Measurements from ENCODE around the gene AP1S1.
"Not testable (repeated sequence)": the region's sequence is repeated elsewhere in the genome, so short reads cannot be mapped to it uniquely, and the experiment has no call there.

AP1S1 gene

DNA sequence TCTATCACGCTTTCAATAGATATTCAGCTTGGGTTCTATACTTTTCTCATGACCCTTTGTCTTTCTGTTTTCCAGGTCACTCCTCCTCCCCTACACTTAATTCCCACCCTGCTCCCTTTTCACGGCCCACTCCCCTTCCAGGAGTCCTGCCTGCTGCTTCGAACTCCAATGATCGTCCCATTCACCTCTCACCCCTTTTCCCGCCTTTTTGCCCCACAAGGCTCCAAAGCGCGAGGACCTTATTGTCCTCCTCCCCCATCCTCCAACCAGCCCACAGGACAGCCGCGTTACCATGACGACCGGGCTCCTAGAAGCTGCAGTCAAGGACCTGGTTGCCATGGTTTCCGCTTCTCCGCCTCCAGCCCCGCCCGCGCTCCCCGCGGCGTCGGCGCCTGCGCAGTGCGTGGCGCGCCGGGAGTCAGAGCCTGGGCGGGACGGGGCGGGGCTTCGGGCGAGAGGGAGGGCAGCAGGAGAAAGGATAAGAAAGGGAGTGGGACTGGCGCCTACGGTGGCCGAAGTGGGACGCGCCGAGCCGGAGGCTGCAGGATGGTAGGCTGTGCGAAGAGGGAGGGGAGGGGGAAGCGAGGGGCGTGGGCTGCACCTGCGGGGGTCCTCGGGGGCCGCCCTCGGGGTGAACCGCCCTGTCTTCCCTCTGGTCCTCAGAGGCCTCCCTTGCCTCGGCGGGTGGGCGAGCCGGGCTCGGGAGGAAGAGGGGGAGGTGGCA lies at the start of gene AP1S1:
Gene AP1S1 (plus strand): TSS at position 508 of the 724 bp plus-strand sequence. CDS start 39 bp downstream, at position 547.
- intact Hi-C loops (cut with micrococcal nuclease), result loop anchor here (1.0 kb wide), 1 partner anchor 11 kb away; the partner anchor contains the start of gene VGF
- peaks cover 24% of the 10 kb centered on the region for H3K27me3 Mint-ChIP-seq
- peak within 1 kb of the TSS; percentile 50 for H3K27ac Mint-ChIP-seq
- no peaks in the 10 kb centered on the region for H3K9me3 Mint-ChIP-seq
- H3K36me3 Mint-ChIP-seq (ENCODE audit: low read depth), result peaks cover 27% of the 10 kb centered on the region
- H3K4me3 Mint-ChIP-seq, result peak within 1 kb of the TSS; percentile 78
- H3K4me1 Mint-ChIP-seq (ENCODE audit: low read depth), result peaks cover 30% of the 10 kb centered on the region

DNA sequence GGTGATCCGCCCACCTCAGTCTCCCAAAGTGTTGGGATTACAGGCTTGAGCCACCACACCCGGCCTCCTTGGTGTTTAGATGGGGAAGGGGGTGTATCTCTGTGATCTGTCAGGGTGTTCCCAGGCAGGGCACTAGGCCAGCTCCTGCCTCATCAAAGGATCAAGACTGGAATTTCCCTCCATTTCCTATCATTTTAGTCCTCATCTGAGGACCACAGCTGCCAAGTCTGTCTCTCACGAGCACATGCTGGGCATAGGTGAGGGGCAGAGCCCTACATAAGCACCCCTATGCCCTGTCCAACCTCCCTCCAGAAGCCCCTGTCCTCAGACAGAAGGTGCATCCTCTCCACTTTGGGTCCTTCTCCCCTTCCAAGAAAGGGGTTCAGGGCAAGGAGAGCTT lies 49.5 kb upstream of the AP1S1 start:
- intact Hi-C loops (cut with micrococcal nuclease), result no loop called here
- H3K9me3 Mint-ChIP-seq, result no peaks in the 10 kb centered on the region
- peak overlapping the region; percentile 33 for H3K27ac Mint-ChIP-seq
- H3K4me1 Mint-ChIP-seq (ENCODE audit: low read depth), result peaks cover 62% of the 10 kb centered on the region
- peaks cover 34% of the 10 kb centered on the region for H3K27me3 Mint-ChIP-seq
- H3K4me3 Mint-ChIP-seq, result no peak overlapping the region
- H3K36me3 Mint-ChIP-seq (ENCODE audit: low read depth), result no peaks in the 10 kb centered on the region

DNA sequence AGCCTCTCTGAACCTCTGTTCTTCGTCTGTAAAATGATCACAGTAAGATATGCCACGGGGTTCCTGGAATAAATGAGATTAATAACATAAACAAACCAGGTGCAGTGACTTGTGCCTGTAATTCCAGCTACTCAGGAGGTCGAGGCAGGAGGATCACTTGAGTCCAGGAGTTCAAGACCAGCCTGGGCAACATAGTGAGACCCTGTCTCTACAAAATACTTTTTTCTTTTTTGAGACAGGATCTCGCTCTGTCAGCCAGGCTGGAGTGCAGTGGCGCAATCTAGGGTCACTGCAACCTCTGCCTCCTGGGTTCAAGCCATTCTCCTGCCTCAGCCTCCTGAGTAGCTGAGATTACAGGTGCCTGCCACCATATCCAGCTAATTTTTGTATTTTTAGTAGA lies 49.0 kb upstream of the AP1S1 start:
- H3K9me3 Mint-ChIP-seq; intact Hi-C loops (cut with micrococcal nuclease); H3K4me3 Mint-ChIP-seq; H3K36me3 Mint-ChIP-seq (ENCODE audit: low read depth): not testable (repeated sequence)
- Mint-ChIP-seq H3K27me3 (peaks cover 33% of the 10 kb centered on the region), H3K27ac (peak overlapping the region; percentile 33), H3K4me1 (ENCODE audit: low read depth) (peaks cover 58% of the 10 kb centered on the region)

DNA sequence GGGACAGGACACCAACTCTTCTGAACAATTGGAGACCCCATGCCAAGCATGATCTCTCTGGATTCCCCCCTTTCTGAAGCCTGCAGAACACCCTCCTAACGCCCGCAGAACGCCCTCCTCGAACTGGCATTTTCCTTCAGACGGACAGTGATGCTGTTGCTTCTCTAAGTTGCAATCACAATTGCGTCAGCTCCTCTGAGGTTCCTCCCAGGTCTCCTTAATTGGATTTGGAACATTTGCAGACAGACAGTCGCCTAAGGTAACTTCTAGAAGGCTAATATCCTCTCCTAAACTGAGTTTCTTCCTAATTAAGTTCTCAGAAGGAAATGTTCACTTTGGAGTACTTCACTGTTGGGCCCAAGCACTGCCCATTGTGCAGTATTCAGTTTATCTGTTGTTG lies 47.9 kb upstream of the AP1S1 start:
- peaks cover 26% of the 10 kb centered on the region for H3K27me3 Mint-ChIP-seq

DNA sequence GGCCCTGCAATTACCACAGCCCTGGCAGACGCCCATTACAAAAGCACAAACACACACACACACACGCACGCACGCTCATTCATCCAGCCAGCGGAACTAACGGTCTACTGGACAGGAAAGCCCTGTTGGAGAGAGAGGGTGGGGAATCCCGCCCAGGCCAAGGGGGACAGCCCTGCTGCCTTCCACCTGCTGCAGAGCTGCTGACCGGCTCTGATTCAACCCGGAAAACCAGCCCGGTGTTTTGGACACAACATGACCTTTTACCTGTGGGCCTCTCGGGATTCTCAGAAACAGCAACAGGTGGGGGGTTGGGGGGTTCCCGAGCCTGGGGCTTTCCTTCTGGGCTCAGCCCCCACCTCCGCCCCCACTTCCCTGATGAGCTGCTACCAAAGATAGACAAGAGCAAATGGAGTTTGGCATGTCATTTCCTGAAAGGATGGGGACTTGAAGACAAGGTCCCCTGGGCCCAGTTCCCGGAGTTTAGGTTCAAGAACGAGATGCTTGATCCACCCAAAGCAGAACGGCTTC lies 45.9 kb upstream of the AP1S1 start:
- H3K27me3 Mint-ChIP-seq, result peaks cover 15% of the 10 kb centered on the region
- H3K27ac Mint-ChIP-seq, result peak overlapping the region; percentile 25
- intact Hi-C loops (cut with micrococcal nuclease), result no loop called here

More for the DNA sequence above, 47.9 kb upstream of the AP1S1 start:
- intact Hi-C loops (cut with micrococcal nuclease), result no loop called here
- Mint-ChIP-seq H3K27ac (no peak overlapping the region), H3K4me3 (no peak overlapping the region), H3K36me3 (ENCODE audit: low read depth) (no peaks in the 10 kb centered on the region), H3K9me3 (no peaks in the 10 kb centered on the region), H3K4me1 (ENCODE audit: low read depth) (peaks cover 53% of the 10 kb centered on the region)

DNA sequence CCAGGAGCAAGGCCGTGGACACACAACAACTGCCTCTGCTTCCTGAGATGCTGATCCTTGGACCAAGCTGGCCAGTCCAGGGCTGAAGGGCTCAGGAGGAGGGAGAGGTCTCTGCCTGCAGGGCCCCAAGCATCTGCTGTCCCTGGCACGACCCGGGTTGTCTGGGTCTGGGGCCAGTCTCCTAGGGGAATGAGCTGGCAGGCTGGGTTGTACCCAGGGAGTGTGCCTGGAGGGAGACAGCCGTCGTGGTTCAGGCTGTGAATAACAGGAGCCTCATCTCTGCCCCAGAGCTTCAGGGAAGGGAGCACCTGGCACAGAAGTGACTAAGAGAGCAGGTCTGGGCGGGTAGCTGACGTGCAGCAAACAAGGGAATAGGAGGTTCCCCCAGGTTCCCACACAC lies 45.3 kb upstream of the AP1S1 start:
- intact Hi-C loops (cut with micrococcal nuclease), result no loop called here
- Mint-ChIP-seq H3K4me1 (ENCODE audit: low read depth) (peaks cover 51% of the 10 kb centered on the region), H3K9me3 (no peaks in the 10 kb centered on the region), H3K27ac (no peak overlapping the region), H3K36me3 (ENCODE audit: low read depth) (no peaks in the 10 kb centered on the region), H3K4me3 (no peak overlapping the region), H3K27me3 (peaks cover 15% of the 10 kb centered on the region)

More for the DNA sequence above, 45.9 kb upstream of the AP1S1 start:
- Mint-ChIP-seq H3K36me3 (ENCODE audit: low read depth) (no peaks in the 10 kb centered on the region), H3K9me3 (no peaks in the 10 kb centered on the region), H3K4me1 (ENCODE audit: low read depth) (peaks cover 53% of the 10 kb centered on the region), H3K4me3 (peak overlapping the region; percentile 22)

DNA sequence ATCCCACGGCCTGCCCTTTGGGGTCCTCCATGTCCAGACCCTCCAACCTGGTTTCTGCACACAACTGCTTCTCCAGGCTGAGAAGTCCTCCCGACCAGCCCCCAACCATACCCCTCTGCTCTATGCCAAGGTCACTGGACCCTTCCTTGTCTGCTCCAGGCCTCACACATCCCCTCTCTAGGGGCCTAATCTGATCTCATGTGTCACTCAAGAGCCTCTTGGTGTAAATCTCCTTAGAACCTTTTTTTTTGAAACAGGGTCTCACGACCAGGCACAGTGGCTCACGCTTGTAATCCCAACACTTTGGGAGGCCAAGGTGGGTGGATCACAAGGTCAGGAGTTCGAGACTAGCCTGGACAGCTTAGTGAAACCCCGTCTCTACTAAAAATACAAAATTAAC lies 44.9 kb upstream of the AP1S1 start:
- Mint-ChIP-seq H3K4me1 (ENCODE audit: low read depth) (peaks cover 51% of the 10 kb centered on the region), H3K27me3 (peaks cover 17% of the 10 kb centered on the region), H3K27ac (no peak overlapping the region), H3K36me3 (ENCODE audit: low read depth) (no peaks in the 10 kb centered on the region), H3K9me3 (no peaks in the 10 kb centered on the region), H3K4me3 (no peak overlapping the region)
- intact Hi-C loops (cut with micrococcal nuclease), result no loop called here

DNA sequence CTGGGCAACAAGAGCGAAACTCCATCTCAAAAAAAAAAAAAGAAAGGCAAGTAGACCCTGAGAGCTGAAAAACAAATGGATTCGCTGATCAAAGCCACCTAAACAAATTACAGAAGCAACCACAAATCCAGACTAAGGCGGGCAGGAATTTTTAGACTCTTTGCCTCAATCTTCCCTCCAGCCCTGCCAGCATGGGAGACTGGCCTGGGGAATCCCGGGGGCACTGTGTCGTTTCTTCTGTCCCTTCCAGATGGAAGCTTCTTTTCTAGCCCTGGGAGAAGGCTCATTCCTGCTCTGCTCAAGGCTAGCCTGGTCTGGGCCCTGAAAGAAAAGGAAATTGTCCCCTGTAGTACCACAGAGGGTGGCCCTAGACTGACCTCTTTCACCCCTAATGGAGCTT lies 43.0 kb upstream of the AP1S1 start:
- Mint-ChIP-seq H3K9me3 (no peaks in the 10 kb centered on the region), H3K27ac (no peak overlapping the region), H3K4me3 (no peak overlapping the region), H3K36me3 (ENCODE audit: low read depth) (no peaks in the 10 kb centered on the region), H3K27me3 (peaks cover 18% of the 10 kb centered on the region), H3K4me1 (ENCODE audit: low read depth) (peaks cover 40% of the 10 kb centered on the region)
- intact Hi-C loops (cut with micrococcal nuclease), result no loop called here

DNA sequence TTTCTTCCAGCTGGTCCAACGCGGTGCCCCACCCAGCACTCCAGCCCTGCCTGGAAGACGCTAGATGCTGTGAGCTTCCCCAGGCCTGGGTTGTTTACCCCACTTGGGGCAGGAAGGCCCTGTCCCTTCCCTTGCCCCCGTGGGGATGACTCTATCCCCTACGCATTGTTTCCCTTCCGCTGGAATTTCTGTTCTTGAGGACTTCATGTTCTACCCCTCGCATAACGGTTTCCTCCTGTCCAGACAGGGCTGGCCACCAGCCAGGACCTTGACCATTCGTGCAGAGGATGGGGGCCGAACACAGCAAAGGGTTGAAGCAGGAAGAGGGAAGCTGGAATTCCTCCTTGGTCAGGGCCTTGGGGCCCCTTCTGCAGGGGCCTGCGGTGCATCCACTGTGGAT lies 42.0 kb upstream of the AP1S1 start:
- Mint-ChIP-seq H3K4me3 (no peak overlapping the region), H3K27ac (no peak overlapping the region), H3K4me1 (ENCODE audit: low read depth) (peaks cover 39% of the 10 kb centered on the region), H3K27me3 (peaks cover 25% of the 10 kb centered on the region), H3K36me3 (ENCODE audit: low read depth) (no peaks in the 10 kb centered on the region), H3K9me3 (no peaks in the 10 kb centered on the region)
- intact Hi-C loops (cut with micrococcal nuclease), result no loop called here

DNA sequence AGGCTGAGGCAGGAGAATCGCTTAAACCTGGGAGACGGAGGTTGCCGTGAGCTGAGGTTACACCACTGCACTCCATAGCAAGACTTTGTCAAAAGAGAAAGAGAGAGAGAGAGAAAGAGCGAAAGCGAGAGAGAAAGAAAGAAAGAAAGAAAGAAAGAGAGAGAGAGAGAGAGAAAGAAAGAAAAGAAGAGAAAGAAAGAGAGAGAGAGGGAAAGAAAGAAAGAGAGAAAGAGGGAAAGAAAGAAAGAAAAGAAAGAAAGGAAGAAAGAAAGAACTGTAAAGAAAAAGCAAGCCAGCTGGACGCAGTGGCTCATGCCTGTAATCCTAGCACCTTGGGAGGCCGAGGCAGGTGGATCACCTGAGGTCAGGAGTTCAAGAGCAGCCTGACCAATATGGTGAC lies 41.1 kb upstream of the AP1S1 start:
- intact Hi-C loops (cut with micrococcal nuclease); H3K27ac Mint-ChIP-seq; H3K4me3 Mint-ChIP-seq; H3K9me3 Mint-ChIP-seq; H3K36me3 Mint-ChIP-seq (ENCODE audit: low read depth): not testable (repeated sequence)
- H3K27me3 Mint-ChIP-seq, result peaks cover 34% of the 10 kb centered on the region
- peaks cover 34% of the 10 kb centered on the region for H3K4me1 Mint-ChIP-seq (ENCODE audit: low read depth)

DNA sequence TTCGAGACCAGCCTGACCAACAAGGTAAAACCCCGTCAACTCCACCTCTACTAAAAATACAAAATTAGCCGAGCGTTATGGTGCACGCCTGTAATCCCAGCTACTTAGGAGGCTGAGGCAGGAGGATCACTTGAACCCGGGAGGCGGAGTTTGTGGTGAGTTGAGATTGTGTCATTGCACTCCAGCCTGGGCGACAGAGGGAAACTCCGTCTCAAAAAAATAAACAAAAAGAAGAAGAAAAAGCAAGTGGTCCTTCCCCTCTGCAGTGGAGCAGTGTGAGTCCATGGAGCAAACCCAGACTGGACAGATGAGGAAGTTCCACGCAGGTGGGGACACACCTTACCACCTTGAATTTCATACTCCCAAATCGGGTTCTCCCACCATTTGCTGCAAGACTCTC lies 40.4 kb upstream of the AP1S1 start:
- intact Hi-C loops (cut with micrococcal nuclease), result no loop called here
- no peak overlapping the region for H3K27ac Mint-ChIP-seq
- peaks cover 38% of the 10 kb centered on the region for H3K27me3 Mint-ChIP-seq

DNA sequence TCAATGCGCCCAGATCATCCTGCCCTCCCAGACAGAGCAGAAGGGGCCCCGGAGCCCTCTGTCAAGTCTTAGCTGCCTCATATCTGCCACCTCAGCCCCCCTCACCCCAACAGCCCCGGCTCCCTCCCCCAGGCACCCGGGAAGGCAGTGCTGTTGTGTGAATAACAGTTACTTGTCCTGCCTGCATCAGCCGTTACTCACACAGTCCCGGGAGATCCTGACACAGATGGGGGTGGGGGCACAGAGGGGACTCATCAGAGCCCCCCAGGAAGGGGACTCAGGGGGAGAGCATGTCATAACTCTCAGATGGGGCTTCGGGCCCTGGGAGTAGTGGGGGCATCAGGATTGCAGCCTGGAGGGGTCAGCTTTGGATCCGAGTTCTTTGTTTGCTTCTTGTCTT lies 39.8 kb upstream of the AP1S1 start:
- Mint-ChIP-seq H3K4me3 (no peak overlapping the region), H3K9me3 (no peaks in the 10 kb centered on the region), H3K27me3 (peaks cover 40% of the 10 kb centered on the region), H3K36me3 (ENCODE audit: low read depth) (no peaks in the 10 kb centered on the region), H3K27ac (no peak overlapping the region), H3K4me1 (ENCODE audit: low read depth) (peaks cover 25% of the 10 kb centered on the region)
- intact Hi-C loops (cut with micrococcal nuclease), result no loop called here

More for the DNA sequence above, 40.4 kb upstream of the AP1S1 start:
- Mint-ChIP-seq H3K36me3 (ENCODE audit: low read depth) (no peaks in the 10 kb centered on the region), H3K4me1 (ENCODE audit: low read depth) (peaks cover 30% of the 10 kb centered on the region), H3K9me3 (no peaks in the 10 kb centered on the region), H3K4me3 (no peak overlapping the region)

DNA sequence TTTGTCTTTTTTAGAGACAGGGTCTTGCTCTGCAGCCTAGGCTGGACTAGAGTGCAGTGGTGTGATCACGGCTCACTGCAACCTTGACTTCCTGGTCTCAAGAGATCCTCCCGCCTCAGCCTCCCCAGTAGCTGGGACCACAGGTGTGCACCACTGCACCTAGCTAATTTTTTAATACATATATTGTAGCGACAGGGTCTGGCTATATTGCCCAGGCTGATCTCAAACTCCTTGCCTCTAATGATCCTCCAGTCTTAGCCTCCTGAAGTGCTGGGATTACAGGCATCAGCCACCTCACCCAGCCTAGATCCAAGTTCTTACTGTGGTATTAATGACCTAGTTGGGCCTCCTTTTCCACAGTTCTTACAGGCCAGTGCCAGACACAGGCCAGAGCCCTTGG lies 39.1 kb upstream of the AP1S1 start:
- no peaks in the 10 kb centered on the region for H3K9me3 Mint-ChIP-seq
- H3K36me3 Mint-ChIP-seq (ENCODE audit: low read depth), result no peaks in the 10 kb centered on the region
- H3K27ac Mint-ChIP-seq, result no peak overlapping the region
- H3K27me3 Mint-ChIP-seq, result peaks cover 46% of the 10 kb centered on the region
- H3K4me1 Mint-ChIP-seq (ENCODE audit: low read depth), result peaks cover 25% of the 10 kb centered on the region
- intact Hi-C loops (cut with micrococcal nuclease), result no loop called here
- no peak overlapping the region for H3K4me3 Mint-ChIP-seq

DNA sequence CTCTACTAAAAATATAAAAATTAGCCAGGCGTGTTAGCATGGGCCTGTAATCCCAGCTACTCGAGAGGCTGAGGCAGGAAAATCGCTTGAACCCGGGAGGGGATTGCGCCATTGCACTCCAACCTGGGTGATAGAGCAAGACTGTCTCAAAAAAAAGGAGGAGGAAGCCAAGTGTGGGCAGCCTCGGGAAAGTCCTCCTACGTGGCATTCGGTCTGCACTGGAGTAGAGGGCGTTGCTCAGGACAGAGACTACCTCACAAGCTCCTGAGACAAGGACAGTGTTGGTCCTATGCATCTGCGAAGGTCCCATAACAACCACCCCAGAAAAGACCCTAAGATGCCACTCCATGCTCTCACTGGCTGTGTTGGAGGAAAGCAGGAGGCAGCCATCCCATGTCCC lies 37.4 kb upstream of the AP1S1 start:
- Mint-ChIP-seq H3K4me1 (ENCODE audit: low read depth) (peaks cover 32% of the 10 kb centered on the region), H3K36me3 (ENCODE audit: low read depth) (no peaks in the 10 kb centered on the region), H3K27ac (no peak overlapping the region), H3K4me3 (no peak overlapping the region), H3K9me3 (no peaks in the 10 kb centered on the region), H3K27me3 (peaks cover 62% of the 10 kb centered on the region)
- intact Hi-C loops (cut with micrococcal nuclease), result no loop called here

DNA sequence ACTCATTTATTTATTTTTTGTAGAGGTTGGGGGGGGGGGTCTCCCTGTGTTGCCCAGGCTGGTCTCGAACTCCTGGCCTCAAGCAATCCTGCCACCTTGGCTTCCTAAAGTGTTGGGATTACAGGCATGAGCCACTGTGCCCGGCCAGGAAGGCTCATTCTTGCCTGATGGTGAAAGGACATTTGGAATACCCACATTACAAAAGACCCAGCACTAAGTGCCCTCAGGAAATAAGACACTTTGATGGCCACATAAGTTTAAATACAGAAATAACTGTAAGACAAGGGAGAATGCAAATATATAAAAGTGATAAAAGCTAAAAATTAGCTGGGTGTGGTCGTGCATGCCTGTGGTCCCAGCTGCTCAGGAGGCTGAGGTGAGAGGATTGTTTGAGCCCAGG lies 35.4 kb upstream of the AP1S1 start:
- intact Hi-C loops (cut with micrococcal nuclease), result no loop called here
- Mint-ChIP-seq H3K36me3 (ENCODE audit: low read depth) (no peaks in the 10 kb centered on the region), H3K9me3 (no peaks in the 10 kb centered on the region), H3K27ac (no peak overlapping the region), H3K27me3 (peaks cover 76% of the 10 kb centered on the region), H3K4me3 (no peak overlapping the region), H3K4me1 (ENCODE audit: low read depth) (peaks cover 44% of the 10 kb centered on the region)
